Memory B cell (primary cell): ENCODE data around the gene RHEBL1.

ENCODE experiments used
- ATAC-seq: fragments of 150-1000 bp; cut with Tn5 transposase; 2 replicates; pipeline ENCODE4 v1.10.0; 2021; ENCODE audit warnings: low read depth, mild to moderate bottlenecking, moderate library complexity
- DNase-seq, 2 donors: peaks; one replicate each; pipeline ENCODE4 v3.0.0; 2022; ENCODE audit warnings: low spot score in 2 of 2
- H3K27ac Mint-ChIP-seq: one replicate; pipeline ENCODE4 v1.8.0; 2022; ENCODE audit warnings: mild to moderate bottlenecking, moderate library complexity, mixed read lengths
- H3K27me3 Mint-ChIP-seq: one replicate; pipeline ENCODE4 v1.8.0; 2022; ENCODE audit warnings: mixed read lengths
- H3K36me3 Mint-ChIP-seq: one replicate; pipeline ENCODE4 v1.8.0; 2022; ENCODE audit warnings: mild to moderate bottlenecking, mixed read lengths
- H3K4me1 Mint-ChIP-seq: one replicate; pipeline ENCODE4 v1.8.0; 2022; ENCODE audit warnings: mixed read lengths
- H3K4me3 Mint-ChIP-seq: one replicate; pipeline ENCODE4 v1.8.0; 2022; ENCODE audit warnings: mild to moderate bottlenecking, moderate library complexity, mixed read lengths
- H3K9me3 Mint-ChIP-seq: one replicate; pipeline ENCODE4 v1.8.0; 2022; ENCODE audit warnings: mixed read lengths

Gene RHEBL1

GRCh38 chr12:49069507-49070346 lies at the start of gene RHEBL1:
Gene RHEBL1, minus strand, starts transcription at chr12:49069979. Its CDS starts 194 bp downstream, at chr12:49069785.
- H3K36me3 Mint-ChIP-seq: no peaks in the 10 kb centered on the region
- H3K9me3 Mint-ChIP-seq: no peaks in the 10 kb centered on the region
- DNase-seq (peak; percentile 90 to 97), ATAC-seq (peak; percentile 95)
- H3K27me3 Mint-ChIP-seq: no peaks in the 10 kb centered on the region
- H3K4me1 Mint-ChIP-seq: peaks cover 12% of the 10 kb centered on the region
- peak within 1 kb of the TSS; percentile 87 for H3K27ac Mint-ChIP-seq
- peak within 1 kb of the TSS; percentile 88 for H3K4me3 Mint-ChIP-seq

- Mint-ChIP-seq H3K36me3 (no peaks in the 10 kb centered on the region), H3K27me3 (no peaks in the 10 kb centered on the region), H3K4me1 (peaks cover 26% of the 10 kb centered on the region), H3K27ac (peak overlapping the region; percentile 93), H3K9me3 (no peaks in the 10 kb centered on the region), H3K4me3 (peak overlapping the region; percentile 94)
- no peak for DNase-seq
- no peak for ATAC-seq
Observed at GRCh38 chr12:49111206-49111605, 41.4 kb upstream of the RHEBL1 start.

GRCh38 chr12:49110464-49111155 lies 40.8 kb upstream of the RHEBL1 start, which contains the start of gene LMBR1L:
Gene LMBR1L, minus strand, starts transcription at chr12:49110847. Its CDS starts 292 bp downstream, at chr12:49110555.
- Mint-ChIP-seq H3K4me1 (peaks cover 30% of the 10 kb centered on the region), H3K27ac (peak within 1 kb of the TSS; percentile 93), H3K4me3 (peak within 1 kb of the TSS; percentile 94), H3K27me3 (no peaks in the 10 kb centered on the region), H3K9me3 (no peaks in the 10 kb centered on the region), H3K36me3 (no peaks in the 10 kb centered on the region)
- DNase-seq (peak; percentile 90 to 96), ATAC-seq (peak; percentile 90)

GRCh38 chr12:49109641-49110463 lies 40.1 kb upstream of the RHEBL1 start:
- Mint-ChIP-seq H3K4me3 (peak overlapping the region; percentile 94), H3K4me1 (peaks cover 33% of the 10 kb centered on the region), H3K27ac (peak overlapping the region; percentile 93), H3K27me3 (no peaks in the 10 kb centered on the region), H3K36me3 (no peaks in the 10 kb centered on the region), H3K9me3 (no peaks in the 10 kb centered on the region)
- DNase-seq: no peak
- no peak for ATAC-seq

- Mint-ChIP-seq H3K4me1 (peaks cover 33% of the 10 kb centered on the region), H3K36me3 (peaks cover 6% of the 10 kb centered on the region), H3K27me3 (no peaks in the 10 kb centered on the region), H3K27ac (peak overlapping the region; percentile 93), H3K9me3 (no peaks in the 10 kb centered on the region), H3K4me3 (peak overlapping the region; percentile 94)
- no peak for ATAC-seq
- DNase-seq: no peak
Observed at GRCh38 chr12:49108958-49109404, 39.2 kb upstream of the RHEBL1 start.

GRCh38 chr12:49105504-49106084 lies 35.8 kb upstream of the RHEBL1 start:
- no peaks in the 10 kb centered on the region for H3K27me3 Mint-ChIP-seq
- no peak overlapping the region for H3K27ac Mint-ChIP-seq
- H3K9me3 Mint-ChIP-seq: no peaks in the 10 kb centered on the region
- no peak for ATAC-seq
- no peak for DNase-seq
- no peak overlapping the region for H3K4me3 Mint-ChIP-seq
- peaks cover 17% of the 10 kb centered on the region for H3K36me3 Mint-ChIP-seq
- H3K4me1 Mint-ChIP-seq: peaks cover 30% of the 10 kb centered on the region

- H3K36me3 Mint-ChIP-seq: peaks cover 20% of the 10 kb centered on the region
- H3K27ac Mint-ChIP-seq: no peak overlapping the region
- ATAC-seq: no peak
- DNase-seq: no peak
- no peaks in the 10 kb centered on the region for H3K9me3 Mint-ChIP-seq
- no peak overlapping the region for H3K4me3 Mint-ChIP-seq
- peaks cover 28% of the 10 kb centered on the region for H3K4me1 Mint-ChIP-seq
- H3K27me3 Mint-ChIP-seq: no peaks in the 10 kb centered on the region
Observed at GRCh38 chr12:49104822-49105221, 35.0 kb upstream of the RHEBL1 start.

- ATAC-seq (no peak), DNase-seq (no peak)
- Mint-ChIP-seq H3K4me3 (no peak overlapping the region), H3K9me3 (no peaks in the 10 kb centered on the region), H3K4me1 (peaks cover 2% of the 10 kb centered on the region), H3K36me3 (peaks cover 30% of the 10 kb centered on the region), H3K27ac (no peak overlapping the region), H3K27me3 (peaks cover 3% of the 10 kb centered on the region)
Observed at GRCh38 chr12:49100380-49100779, 30.6 kb upstream of the RHEBL1 start.

GRCh38 chr12:49098703-49099102 lies 28.9 kb upstream of the RHEBL1 start:
- peaks cover 24% of the 10 kb centered on the region for H3K36me3 Mint-ChIP-seq

GRCh38 chr12:49098035-49098451 lies 28.3 kb upstream of the RHEBL1 start:
- Mint-ChIP-seq H3K36me3 (peaks cover 24% of the 10 kb centered on the region), H3K27ac (no peak overlapping the region), H3K4me3 (no peak overlapping the region), H3K9me3 (no peaks in the 10 kb centered on the region), H3K4me1 (peaks cover 10% of the 10 kb centered on the region), H3K27me3 (peaks cover 13% of the 10 kb centered on the region)
- ATAC-seq (peak; percentile 70), DNase-seq (peak; percentile 60 to 64)

More at GRCh38 chr12:49098703-49099102, 28.9 kb upstream of the RHEBL1 start:
- Mint-ChIP-seq H3K27me3 (peaks cover 11% of the 10 kb centered on the region), H3K4me1 (peaks cover 8% of the 10 kb centered on the region), H3K4me3 (no peak overlapping the region), H3K9me3 (no peaks in the 10 kb centered on the region), H3K27ac (no peak overlapping the region)
- ATAC-seq (no peak), DNase-seq (no peak)

GRCh38 chr12:49097381-49097780 lies 27.6 kb upstream of the RHEBL1 start:
- DNase-seq: no peak
- Mint-ChIP-seq H3K4me3 (no peak overlapping the region), H3K27ac (no peak overlapping the region), H3K36me3 (peaks cover 24% of the 10 kb centered on the region), H3K9me3 (no peaks in the 10 kb centered on the region), H3K4me1 (peaks cover 11% of the 10 kb centered on the region), H3K27me3 (peaks cover 13% of the 10 kb centered on the region)
- no peak for ATAC-seq

GRCh38 chr12:49094975-49095365 lies 25.2 kb upstream of the RHEBL1 start:
- H3K4me1 Mint-ChIP-seq: peaks cover 26% of the 10 kb centered on the region
- no peak overlapping the region for H3K27ac Mint-ChIP-seq
- H3K27me3 Mint-ChIP-seq: peaks cover 21% of the 10 kb centered on the region

GRCh38 chr12:49094160-49094974 lies 24.6 kb upstream of the RHEBL1 start, which contains the start of gene DHH:
Gene DHH, minus strand, starts transcription at chr12:49094801. Its CDS starts 289 bp downstream, at chr12:49094512.
- H3K4me1 Mint-ChIP-seq: peaks cover 29% of the 10 kb centered on the region
- no peak within 1 kb of the TSS for H3K27ac Mint-ChIP-seq
- H3K27me3 Mint-ChIP-seq: peaks cover 21% of the 10 kb centered on the region
- peaks cover 12% of the 10 kb centered on the region for H3K36me3 Mint-ChIP-seq
- no peaks in the 10 kb centered on the region for H3K9me3 Mint-ChIP-seq
- DNase-seq (no peak), ATAC-seq (peak; percentile 21)
- H3K4me3 Mint-ChIP-seq: no peak within 1 kb of the TSS

More at GRCh38 chr12:49094975-49095365, 25.2 kb upstream of the RHEBL1 start:
- Mint-ChIP-seq H3K36me3 (peaks cover 12% of the 10 kb centered on the region), H3K9me3 (no peaks in the 10 kb centered on the region), H3K4me3 (no peak overlapping the region)
- ATAC-seq (no peak), DNase-seq (no peak)
